Osteocyte (in vitro differentiated cells): ENCODE results near the gene FBL. TPM values are rescaled to one million over a fixed set of nuclear protein-coding genes. Genes with fewer than 3 reads are reported as not detected.
"Not testable (repeated sequence)": the region's sequence is repeated elsewhere in the genome, so short reads cannot be mapped to it uniquely, and the experiment has no call there.

ENCODE experiments used
- DNase-seq: peaks from one replicate; pipeline ENCODE4 v3.0.0; 2021; ENCODE audit warnings: mixed read lengths; ENCODE audit not compliant: unreplicated experiment; ENCODE audit errors: extremely low spot score
- H3K27ac Mint-ChIP-seq: one replicate; pipeline ENCODE4 v1.8.0; 2021; ENCODE audit warnings: mild to moderate bottlenecking, mixed read lengths; ENCODE audit not compliant: unreplicated experiment
- H3K27me3 Mint-ChIP-seq: one replicate; pipeline ENCODE4 v1.8.0; 2021; ENCODE audit warnings: mixed read lengths; ENCODE audit not compliant: unreplicated experiment
- H3K36me3 Mint-ChIP-seq: one replicate; pipeline ENCODE4 v1.8.0; 2021; ENCODE audit warnings: mixed read lengths; ENCODE audit not compliant: unreplicated experiment
- H3K4me1 Mint-ChIP-seq: one replicate; pipeline ENCODE4 v1.8.0; 2021; ENCODE audit warnings: mixed read lengths; ENCODE audit not compliant: unreplicated experiment
- H3K4me3 Mint-ChIP-seq: one replicate; pipeline ENCODE4 v1.8.0; 2021; ENCODE audit warnings: mild to moderate bottlenecking, moderate library complexity, mixed read lengths; ENCODE audit not compliant: unreplicated experiment
- H3K9me3 Mint-ChIP-seq: one replicate; pipeline ENCODE4 v1.8.0; 2021; ENCODE audit warnings: mixed read lengths; ENCODE audit not compliant: unreplicated experiment
- total RNA-seq: library from RNA; stranded (reverse); gene quantifications from 2 replicates; pipeline ENCODE4 v1.2.1, GENCODE V29; 2021
- TF ChIP-seq, protein P1 (sequence below): fragments of 200-600 bp; sonication (generic); IDR thresholded peaks from 2 replicates; pipeline ENCODE4 v1.5.0; 2021; ENCODE audit warnings: antibody characterized with exemption, mild to moderate bottlenecking, moderate library complexity

FBL gene
- total RNA-seq, 1 donor from 2014 or later, result 161 TPM

DNA sequence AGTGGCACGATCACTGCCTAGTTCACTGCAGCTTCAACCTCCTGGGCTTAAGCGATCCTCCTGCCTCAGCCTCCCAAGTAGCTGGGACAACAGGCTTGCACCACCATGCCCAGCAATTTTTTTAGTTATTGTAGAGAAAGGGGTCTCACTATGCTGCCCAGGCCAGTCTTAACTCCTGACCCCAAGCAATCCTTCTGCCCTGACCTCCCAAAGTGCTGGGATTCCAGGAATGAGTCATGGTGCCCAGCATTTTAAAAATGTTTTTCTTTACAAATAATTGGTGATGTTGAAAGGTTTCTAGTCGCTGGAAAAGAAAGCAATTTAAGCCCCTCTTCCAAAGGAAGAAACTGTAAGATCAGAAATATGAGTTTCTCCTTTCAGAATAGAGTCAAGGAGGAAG is 31.6 kb downstream of the FBL start:
- TF ChIP-seq, protein P1, sequence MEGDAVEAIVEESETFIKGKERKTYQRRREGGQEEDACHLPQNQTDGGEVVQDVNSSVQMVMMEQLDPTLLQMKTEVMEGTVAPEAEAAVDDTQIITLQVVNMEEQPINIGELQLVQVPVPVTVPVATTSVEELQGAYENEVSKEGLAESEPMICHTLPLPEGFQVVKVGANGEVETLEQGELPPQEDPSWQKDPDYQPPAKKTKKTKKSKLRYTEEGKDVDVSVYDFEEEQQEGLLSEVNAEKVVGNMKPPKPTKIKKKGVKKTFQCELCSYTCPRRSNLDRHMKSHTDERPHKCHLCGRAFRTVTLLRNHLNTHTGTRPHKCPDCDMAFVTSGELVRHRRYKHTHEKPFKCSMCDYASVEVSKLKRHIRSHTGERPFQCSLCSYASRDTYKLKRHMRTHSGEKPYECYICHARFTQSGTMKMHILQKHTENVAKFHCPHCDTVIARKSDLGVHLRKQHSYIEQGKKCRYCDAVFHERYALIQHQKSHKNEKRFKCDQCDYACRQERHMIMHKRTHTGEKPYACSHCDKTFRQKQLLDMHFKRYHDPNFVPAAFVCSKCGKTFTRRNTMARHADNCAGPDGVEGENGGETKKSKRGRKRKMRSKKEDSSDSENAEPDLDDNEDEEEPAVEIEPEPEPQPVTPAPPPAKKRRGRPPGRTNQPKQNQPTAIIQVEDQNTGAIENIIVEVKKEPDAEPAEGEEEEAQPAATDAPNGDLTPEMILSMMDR, result no peak
- Mint-ChIP-seq H3K27me3 (no peaks in the 10 kb centered on the region), H3K9me3 (no peaks in the 10 kb centered on the region), H3K4me1 (peaks cover 2% of the 10 kb centered on the region), H3K27ac (no peak overlapping the region), H3K4me3 (no peak overlapping the region), H3K36me3 (peaks cover 10% of the 10 kb centered on the region)
- DNase-seq, result no peak

DNA sequence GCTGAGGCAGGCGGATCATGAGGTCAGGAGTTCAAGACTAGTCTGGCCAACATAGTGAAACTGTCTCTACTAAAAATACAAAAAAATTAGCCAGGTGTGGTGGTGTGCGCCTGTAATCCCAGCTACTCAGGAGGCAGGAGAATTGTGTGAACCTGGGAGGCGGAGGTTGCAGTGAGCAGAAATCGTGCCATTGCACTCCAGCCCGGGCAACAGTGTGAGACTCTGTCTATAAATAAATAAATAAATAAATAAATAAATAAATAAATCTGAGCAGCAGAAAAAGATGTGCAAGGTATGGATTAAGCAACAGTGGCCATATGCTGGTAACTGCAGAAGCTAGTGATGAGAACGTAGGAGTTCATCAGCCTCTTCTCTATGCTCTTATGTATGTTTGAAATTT is 32.1 kb downstream of the FBL start:
- H3K4me3 Mint-ChIP-seq, DNase-seq, H3K27me3 Mint-ChIP-seq, H3K27ac Mint-ChIP-seq, H3K4me1 Mint-ChIP-seq, H3K9me3 Mint-ChIP-seq: not testable (repeated sequence)
- H3K36me3 Mint-ChIP-seq, result peaks cover 10% of the 10 kb centered on the region

DNA sequence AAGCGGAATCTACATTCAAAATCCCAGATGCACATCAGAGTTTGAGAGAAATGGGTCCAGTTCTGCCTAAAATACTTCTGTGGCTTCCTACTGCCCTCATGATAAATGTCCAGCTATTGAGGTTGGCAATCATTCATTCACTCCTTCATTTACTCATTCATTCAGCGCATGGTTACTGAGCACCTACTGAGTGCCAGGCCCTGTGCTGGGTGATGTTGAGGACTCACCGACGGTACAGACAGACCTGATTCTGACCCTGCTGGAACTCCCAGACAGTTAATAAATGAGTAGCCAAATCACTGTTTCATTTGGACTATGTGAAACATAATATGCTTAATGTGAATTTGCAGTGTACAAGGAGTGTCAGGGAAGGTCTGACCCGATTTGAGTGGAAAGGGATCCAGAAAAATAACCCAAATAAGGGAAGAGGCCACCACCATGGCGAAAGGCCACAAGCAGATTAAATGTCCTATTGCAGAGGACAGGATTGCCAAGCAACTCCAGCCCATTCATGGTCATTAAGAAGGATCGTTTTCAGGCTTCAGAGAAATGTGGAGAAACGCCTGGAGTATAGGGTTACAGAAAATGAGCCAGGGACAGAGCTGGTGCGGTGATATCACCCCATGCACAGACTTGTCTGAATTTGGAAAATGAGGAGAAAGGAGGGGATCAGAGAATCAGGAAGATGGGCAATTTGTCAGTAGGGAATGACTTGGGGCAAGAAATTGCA is 32.8 kb downstream of the FBL start:
- no peaks in the 10 kb centered on the region for H3K27me3 Mint-ChIP-seq
- peaks cover 2% of the 10 kb centered on the region for H3K4me1 Mint-ChIP-seq
- no peak overlapping the region for H3K4me3 Mint-ChIP-seq
- peaks cover 12% of the 10 kb centered on the region for H3K36me3 Mint-ChIP-seq
- peaks cover 3% of the 10 kb centered on the region for H3K9me3 Mint-ChIP-seq
- DNase-seq, result no peak
- no peak overlapping the region for H3K27ac Mint-ChIP-seq
- TF ChIP-seq, protein P1, result no peak

DNA sequence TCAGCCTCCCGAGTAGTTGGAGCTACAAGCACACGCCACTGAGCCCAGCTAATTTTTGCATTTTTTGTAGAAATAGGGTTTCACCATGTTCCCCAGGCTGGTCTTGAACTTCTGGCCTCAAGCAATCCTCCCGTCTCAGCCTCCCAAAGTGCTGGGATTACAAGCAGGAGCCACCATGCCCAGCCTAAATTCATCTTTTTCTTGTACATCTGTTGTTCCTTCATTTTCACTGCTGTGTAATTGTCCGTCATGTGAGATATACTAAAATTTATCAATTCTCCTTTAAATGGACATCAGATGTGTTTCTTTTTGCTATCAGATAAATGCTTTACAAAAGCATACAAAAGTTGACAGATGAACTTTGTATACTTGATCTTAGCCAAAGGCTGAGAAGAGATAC is 35.1 kb downstream of the FBL start:
- no peak overlapping the region for H3K4me3 Mint-ChIP-seq
- no peak for DNase-seq
- no peak overlapping the region for H3K27ac Mint-ChIP-seq
- peaks cover 4% of the 10 kb centered on the region for H3K36me3 Mint-ChIP-seq
- H3K4me1 Mint-ChIP-seq, result peaks cover 2% of the 10 kb centered on the region
- no peaks in the 10 kb centered on the region for H3K27me3 Mint-ChIP-seq
- peaks cover 4% of the 10 kb centered on the region for H3K9me3 Mint-ChIP-seq
- TF ChIP-seq, protein P1, result no peak

DNA sequence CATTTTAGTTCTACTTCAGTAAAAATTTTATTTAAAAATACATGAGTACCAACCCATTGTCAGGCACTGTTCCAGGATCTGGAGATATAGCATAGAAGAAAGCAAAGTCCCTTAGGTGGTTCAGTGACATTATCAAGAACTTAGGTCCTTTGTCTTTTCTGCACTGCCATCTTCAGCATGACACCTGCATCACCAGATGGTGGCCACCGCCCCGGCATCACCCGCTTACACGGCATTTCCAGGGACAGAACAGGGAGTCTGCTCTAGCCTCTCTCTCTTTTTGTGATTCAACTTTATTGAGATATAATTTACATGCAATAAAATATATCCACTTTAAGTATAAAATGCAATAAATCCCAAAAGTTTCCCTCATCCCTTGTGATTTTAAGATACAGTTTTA is 35.8 kb downstream of the FBL start:
- DNase-seq, result no peak
- Mint-ChIP-seq H3K36me3 (peaks cover 2% of the 10 kb centered on the region), H3K4me1 (peaks cover under 1% of the 10 kb centered on the region), H3K9me3 (peaks cover 4% of the 10 kb centered on the region), H3K27ac (no peak overlapping the region), H3K4me3 (no peak overlapping the region), H3K27me3 (no peaks in the 10 kb centered on the region)
- TF ChIP-seq, protein P1, result no peak
